GM12872 (cell line): ENCODE data around the gene ZBTB7C.

ENCODE experiments used
- CTCF ChIP-seq: IDR thresholded peaks from 3 replicates; pipeline ENCODE4 v1.5.1; 2011; ENCODE audit warnings: low read depth, mild to moderate bottlenecking, low read length, moderate library complexity; ENCODE audit not compliant: insufficient read depth

Gene ZBTB7C

GRCh38 chr18:48433541-48433940, 24.4 kb upstream of the ZBTB7C start:
- no peak for TF ChIP-seq CTCF

- TF ChIP-seq CTCF = no peak
Observed at GRCh38 chr18:48430150-48430549, 21.0 kb upstream of the ZBTB7C start.

GRCh38 chr18:48428475-48429177, 19.4 kb upstream of the ZBTB7C start:
- no peak for TF ChIP-seq CTCF

GRCh38 chr18:48422947-48423378, 13.8 kb upstream of the ZBTB7C start:
- no peak for TF ChIP-seq CTCF

- no peak for TF ChIP-seq CTCF
Observed at GRCh38 chr18:48419277-48420022, 10.3 kb upstream of the ZBTB7C start.

GRCh38 chr18:48418539-48419276, 9.5 kb upstream of the ZBTB7C start:
- no peak for TF ChIP-seq CTCF

- TF ChIP-seq CTCF = no peak
Observed at GRCh38 chr18:48417985-48418384, 8.8 kb upstream of the ZBTB7C start.
